Tibial nerve (tissue), 4 donors: ENCODE data around the gene SLC25A21.

Experiments
- EP300 ChIP-seq, 2 donors: sonication (generic); formaldehyde crosslinking; IDR thresholded peaks; one replicate each; pipeline ENCODE4 v1.6.1; 2017; ENCODE audit warnings: antibody characterized with exemption in 2 of 2, mild to moderate bottlenecking in 1 of 2
- POLR2A ChIP-seq, 2 donors: fragments of 450-650 bp; IDR thresholded peaks; one replicate each; pipeline ENCODE4 v1.6.1; 2017; ENCODE audit warnings: antibody characterized with exemption in 2 of 2, mild to moderate bottlenecking in 2 of 2, moderate library complexity in 2 of 2
- TF ChIP-seq, protein P1 (sequence below), 5 experiments: fragments of 200-600 bp in 3 of 5; fragments of 450-650 bp in 2 of 5; sonication (generic) in 3 of 5; IDR thresholded peaks; one replicate each; pipeline ENCODE4 v1.5.1; 2016 to 2019; ENCODE audit warnings: antibody characterized with exemption in 5 of 5, mild to moderate bottlenecking in 3 of 5, moderate library complexity in 2 of 5

DNA sequence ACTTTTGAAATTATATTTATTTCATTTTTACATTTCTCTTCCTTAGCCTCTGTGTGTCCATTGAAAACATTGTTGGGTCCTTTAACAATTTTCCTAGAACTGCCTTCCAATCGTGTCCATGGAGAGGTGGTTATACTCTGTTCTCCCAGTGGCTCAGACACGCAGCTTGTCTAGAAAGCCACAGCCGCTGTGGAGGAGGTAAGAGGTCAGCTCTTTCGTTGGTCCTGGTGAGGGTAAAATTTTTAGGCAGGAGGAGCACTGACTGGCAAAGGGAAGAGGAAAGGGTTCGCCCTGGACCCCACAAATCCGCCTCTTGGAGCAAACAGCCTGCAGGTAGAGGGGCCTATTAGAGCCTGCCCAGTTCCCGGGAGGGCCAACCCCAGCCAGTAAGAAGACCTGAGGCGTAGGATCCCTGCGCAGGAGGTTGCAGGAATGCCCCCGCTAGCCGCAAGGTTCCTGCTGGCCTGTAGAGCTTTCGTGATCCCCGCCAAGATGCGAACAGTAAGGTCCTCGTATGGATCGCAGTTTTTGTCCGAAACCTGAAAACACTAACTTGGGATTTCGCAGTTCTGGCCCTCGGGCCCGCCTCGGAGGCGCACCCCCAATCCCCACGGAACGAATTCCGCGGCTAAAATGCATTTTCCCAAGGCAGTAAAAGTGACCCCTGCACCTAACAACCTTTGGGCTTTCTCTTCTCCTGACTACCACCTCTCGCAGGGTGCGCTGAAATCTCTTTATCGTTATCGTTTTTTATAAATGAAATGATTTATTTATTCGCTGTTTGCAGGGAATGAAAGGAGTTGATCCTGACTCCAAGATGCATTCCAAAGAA is 518.2 kb downstream of the SLC25A21 start:
- TF ChIP-seq, protein P1, sequence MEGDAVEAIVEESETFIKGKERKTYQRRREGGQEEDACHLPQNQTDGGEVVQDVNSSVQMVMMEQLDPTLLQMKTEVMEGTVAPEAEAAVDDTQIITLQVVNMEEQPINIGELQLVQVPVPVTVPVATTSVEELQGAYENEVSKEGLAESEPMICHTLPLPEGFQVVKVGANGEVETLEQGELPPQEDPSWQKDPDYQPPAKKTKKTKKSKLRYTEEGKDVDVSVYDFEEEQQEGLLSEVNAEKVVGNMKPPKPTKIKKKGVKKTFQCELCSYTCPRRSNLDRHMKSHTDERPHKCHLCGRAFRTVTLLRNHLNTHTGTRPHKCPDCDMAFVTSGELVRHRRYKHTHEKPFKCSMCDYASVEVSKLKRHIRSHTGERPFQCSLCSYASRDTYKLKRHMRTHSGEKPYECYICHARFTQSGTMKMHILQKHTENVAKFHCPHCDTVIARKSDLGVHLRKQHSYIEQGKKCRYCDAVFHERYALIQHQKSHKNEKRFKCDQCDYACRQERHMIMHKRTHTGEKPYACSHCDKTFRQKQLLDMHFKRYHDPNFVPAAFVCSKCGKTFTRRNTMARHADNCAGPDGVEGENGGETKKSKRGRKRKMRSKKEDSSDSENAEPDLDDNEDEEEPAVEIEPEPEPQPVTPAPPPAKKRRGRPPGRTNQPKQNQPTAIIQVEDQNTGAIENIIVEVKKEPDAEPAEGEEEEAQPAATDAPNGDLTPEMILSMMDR (IDR thresholded peaks at IDR 0.05) = no peak
- TF ChIP-seq EP300 (IDR thresholded peaks at IDR 0.05) = no peak
- TF ChIP-seq POLR2A (IDR thresholded peaks at IDR 0.05) = no peak
